ENCODE data around the gene MAST1. TPM values are rescaled to one million over a fixed set of nuclear protein-coding genes. Genes with fewer than 3 reads are reported as not detected.
A peak's percentile ranks its signal among the peaks of the same experiment; 100 is the strongest.

MAST1 gene
- total RNA-seq, 1 donor from 2014 or later, result not detected

DNA sequence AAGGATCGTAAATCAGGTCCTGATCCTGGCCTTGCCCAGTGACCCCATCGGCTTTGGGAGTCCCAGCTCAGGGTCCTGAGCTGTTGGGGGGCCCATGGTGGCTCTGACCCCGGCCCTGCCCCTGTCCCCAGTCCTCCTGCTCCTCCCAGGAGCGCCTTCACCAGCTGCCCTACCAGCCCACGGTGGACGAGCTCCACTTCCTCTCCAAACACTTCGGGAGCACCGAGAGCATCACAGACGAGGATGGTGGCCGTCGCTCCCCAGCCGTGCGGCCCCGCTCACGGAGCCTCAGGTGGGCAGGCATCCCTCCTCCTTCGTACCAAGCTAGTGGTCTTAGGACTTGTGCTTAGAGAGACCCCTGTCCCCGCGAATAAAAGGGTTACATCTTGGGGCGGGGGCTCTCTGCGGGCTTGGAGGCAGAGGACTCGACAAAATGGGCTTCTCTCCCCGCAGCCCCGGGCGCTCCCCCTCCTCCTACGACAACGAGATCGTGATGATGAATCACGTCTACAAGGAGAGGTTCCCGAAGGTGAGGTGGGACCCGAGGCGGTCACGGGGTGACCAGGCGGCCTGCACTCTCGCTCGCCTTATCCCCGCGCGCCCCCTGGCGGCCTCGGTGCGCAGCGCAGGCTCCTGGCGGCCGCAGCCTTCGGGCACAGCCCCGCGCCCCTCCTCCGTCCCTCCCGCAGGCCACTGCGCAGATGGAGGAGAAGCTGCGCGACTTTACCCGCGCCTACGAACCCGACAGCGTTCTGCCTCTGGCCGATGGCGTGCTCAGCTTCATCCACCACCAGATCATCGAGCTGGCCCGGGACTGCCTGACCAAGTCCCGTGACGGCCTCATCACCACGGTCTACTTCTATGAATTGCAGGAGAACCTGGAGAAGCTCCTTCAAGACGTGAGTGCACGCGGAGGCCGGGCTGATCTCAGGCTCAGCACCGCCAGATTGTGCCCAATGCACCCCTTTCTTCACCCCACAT is 9.1 kb downstream of the MAST1 start:
- no peaks in the 10 kb centered on the region for H3K9me3 ChIP-seq (replicated peaks)
- intact Hi-C loops (cut with micrococcal nuclease), result loop anchor here (10.0 kb wide), 1 partner anchor 83 kb away; no protein-coding TSS in a partner anchor
- H3K36me3 ChIP-seq, result no peaks in the 10 kb centered on the region
- H3K27ac ChIP-seq (replicated peaks), result no peak overlapping the region
- peaks cover 9% of the 10 kb centered on the region for H3K4me1 ChIP-seq
- peaks cover 46% of the 10 kb centered on the region for H3K27me3 ChIP-seq (ENCODE audit: low read depth)
- DNase-seq, result peak; percentile 83
- TF ChIP-seq, protein P1, sequence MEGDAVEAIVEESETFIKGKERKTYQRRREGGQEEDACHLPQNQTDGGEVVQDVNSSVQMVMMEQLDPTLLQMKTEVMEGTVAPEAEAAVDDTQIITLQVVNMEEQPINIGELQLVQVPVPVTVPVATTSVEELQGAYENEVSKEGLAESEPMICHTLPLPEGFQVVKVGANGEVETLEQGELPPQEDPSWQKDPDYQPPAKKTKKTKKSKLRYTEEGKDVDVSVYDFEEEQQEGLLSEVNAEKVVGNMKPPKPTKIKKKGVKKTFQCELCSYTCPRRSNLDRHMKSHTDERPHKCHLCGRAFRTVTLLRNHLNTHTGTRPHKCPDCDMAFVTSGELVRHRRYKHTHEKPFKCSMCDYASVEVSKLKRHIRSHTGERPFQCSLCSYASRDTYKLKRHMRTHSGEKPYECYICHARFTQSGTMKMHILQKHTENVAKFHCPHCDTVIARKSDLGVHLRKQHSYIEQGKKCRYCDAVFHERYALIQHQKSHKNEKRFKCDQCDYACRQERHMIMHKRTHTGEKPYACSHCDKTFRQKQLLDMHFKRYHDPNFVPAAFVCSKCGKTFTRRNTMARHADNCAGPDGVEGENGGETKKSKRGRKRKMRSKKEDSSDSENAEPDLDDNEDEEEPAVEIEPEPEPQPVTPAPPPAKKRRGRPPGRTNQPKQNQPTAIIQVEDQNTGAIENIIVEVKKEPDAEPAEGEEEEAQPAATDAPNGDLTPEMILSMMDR (IDR thresholded peaks at IDR 0.05; ENCODE audit: borderline replicate concordance), result peak; percentile 99
- peak overlapping the region; percentile 50 for H3K4me3 ChIP-seq

DNA sequence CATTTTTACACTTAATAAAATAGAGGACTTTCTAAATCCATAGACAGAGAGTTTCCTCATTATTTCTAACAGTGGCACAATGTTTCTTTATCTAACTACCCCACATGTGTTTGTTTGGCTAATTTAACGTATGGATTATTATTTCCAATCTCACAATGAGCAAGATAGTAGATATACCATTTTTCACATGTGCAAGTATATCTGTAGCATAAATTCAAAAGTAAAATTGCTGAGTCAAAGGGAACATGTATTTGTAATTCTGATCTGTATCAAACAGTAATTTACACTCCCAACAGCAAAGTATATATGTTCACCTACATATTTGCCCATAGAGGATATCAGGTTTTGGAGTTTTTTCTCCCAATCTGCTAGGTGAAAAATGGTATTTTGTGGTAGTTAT is 18.3 kb downstream of the MAST1 start:
- intact Hi-C loops (cut with micrococcal nuclease), result no loop called here
- H3K27ac ChIP-seq (replicated peaks), result no peak overlapping the region
- no peaks in the 10 kb centered on the region for H3K4me1 ChIP-seq
- H3K4me3 ChIP-seq, result no peak overlapping the region
- TF ChIP-seq, protein P1 (IDR thresholded peaks at IDR 0.05; ENCODE audit: borderline replicate concordance), result no peak
- peaks cover 28% of the 10 kb centered on the region for H3K9me3 ChIP-seq (replicated peaks)
- no peaks in the 10 kb centered on the region for H3K27me3 ChIP-seq (ENCODE audit: low read depth)
- H3K36me3 ChIP-seq, result no peaks in the 10 kb centered on the region
- no peak for DNase-seq

DNA sequence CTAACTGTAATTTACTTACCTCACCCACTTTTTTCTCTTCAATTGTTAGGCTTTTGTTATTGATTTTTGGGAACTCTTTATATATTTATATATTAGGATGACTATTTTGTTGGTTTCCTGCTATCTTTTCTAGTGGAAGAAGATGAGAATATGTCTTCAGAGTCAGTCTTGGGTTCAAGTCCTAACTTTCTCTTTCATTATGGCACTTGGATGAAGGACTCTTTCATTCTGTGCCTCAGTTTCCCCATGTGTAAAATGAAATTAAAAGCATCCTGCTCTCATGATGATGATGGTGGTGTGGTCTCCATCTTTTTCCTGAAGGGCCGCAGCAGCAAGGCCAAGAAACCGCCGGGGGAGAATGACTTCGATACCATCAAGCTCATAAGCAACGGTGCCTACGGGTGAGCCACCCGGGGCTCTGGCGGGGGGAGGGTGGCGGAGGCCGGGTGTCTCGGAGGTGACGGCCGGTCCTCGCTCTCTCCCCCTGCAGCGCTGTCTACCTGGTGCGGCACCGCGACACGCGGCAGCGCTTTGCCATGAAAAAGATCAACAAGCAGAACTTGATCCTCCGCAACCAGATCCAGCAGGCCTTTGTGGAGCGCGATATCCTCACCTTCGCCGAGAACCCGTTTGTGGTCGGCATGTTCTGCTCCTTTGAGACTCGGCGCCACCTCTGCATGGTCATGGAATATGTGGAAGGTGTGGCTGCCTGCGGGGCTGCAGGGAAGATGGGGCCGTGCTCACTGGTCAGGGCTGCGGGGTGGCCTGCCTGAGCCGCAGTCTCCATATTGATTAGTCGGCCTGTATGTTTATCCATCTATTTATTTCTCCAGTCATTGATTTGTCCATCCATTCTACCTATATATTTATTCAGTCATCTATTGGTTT is 20.0 kb downstream of the MAST1 start:
- H3K27me3 ChIP-seq (ENCODE audit: low read depth), result peaks cover 6% of the 10 kb centered on the region
- intact Hi-C loops (cut with micrococcal nuclease), result no loop called here

DNA sequence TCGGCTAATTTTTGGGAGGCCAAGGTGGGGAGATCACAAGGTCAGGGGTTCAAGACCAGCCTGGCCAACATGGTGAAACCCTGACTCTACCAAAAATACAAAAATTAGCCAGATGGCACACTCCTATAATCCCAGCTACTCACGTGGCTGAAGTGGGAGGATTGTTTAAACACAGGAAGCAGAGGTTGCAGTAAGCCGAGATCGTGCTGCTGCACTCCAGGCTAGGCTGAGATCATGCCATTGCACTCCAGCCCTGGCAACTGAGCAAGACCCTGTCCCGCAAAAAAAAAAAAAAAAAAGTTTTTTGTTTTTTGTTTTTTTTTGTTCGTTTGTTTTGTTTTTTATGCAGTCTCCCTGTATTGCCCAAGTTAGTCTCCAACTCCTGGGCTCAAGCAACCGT is 21.2 kb downstream of the MAST1 start:
- peaks cover 9% of the 10 kb centered on the region for H3K27me3 ChIP-seq (ENCODE audit: low read depth)
- H3K4me1 ChIP-seq, result no peaks in the 10 kb centered on the region
- no peak for DNase-seq
- no peaks in the 10 kb centered on the region for H3K36me3 ChIP-seq
- intact Hi-C loops (cut with micrococcal nuclease), result no loop called here
- TF ChIP-seq, protein P1 (IDR thresholded peaks at IDR 0.05; ENCODE audit: borderline replicate concordance), result no peak
- peaks cover 28% of the 10 kb centered on the region for H3K9me3 ChIP-seq (replicated peaks)
- no peak overlapping the region for H3K4me3 ChIP-seq
- no peak overlapping the region for H3K27ac ChIP-seq (replicated peaks)

More for the DNA sequence above, 20.0 kb downstream of the MAST1 start:
- Histone ChIP-seq H3K36me3 (no peaks in the 10 kb centered on the region), H3K4me1 (no peaks in the 10 kb centered on the region), H3K9me3 (replicated peaks) (peaks cover 28% of the 10 kb centered on the region), H3K27ac (replicated peaks) (no peak overlapping the region), H3K4me3 (no peak overlapping the region)
- no peak for DNase-seq
- TF ChIP-seq, protein P1 (IDR thresholded peaks at IDR 0.05; ENCODE audit: borderline replicate concordance), result no peak

DNA sequence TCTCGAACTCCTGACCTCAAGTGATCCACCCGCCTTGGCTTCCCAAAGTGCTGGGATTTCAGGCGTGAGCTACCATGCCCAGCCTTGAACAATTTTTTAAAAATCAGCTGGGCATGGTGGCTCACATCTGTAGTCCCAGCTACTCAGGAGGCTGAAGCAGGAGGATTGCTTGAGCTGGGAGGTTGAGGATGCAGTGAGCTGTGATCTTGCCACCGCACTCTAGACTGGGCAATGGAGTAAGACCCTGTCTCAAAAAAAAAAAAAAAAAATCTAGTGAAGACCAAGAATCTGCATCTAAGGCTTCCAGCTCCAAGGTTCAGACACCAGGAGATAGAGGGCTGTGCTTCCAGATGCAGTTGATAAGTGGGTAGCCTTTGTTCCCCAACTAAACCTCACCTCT is 25.8 kb downstream of the MAST1 start:
- Histone ChIP-seq H3K4me1 (peaks cover 9% of the 10 kb centered on the region), H3K9me3 (replicated peaks) (no peaks in the 10 kb centered on the region), H3K27ac (replicated peaks) (no peak overlapping the region), H3K4me3 (no peak overlapping the region), H3K27me3 (ENCODE audit: low read depth) (peaks cover 35% of the 10 kb centered on the region), H3K36me3 (no peaks in the 10 kb centered on the region)
- no peak for DNase-seq
- intact Hi-C loops (cut with micrococcal nuclease), result no loop called here
- TF ChIP-seq, protein P1 (IDR thresholded peaks at IDR 0.05; ENCODE audit: borderline replicate concordance), result no peak

Measured in left ventricle myocardium inferior (tissue), 1 donor.